GM18499 (cell line): Measurements from ENCODE around the gene S100P.
"Not testable (repeated sequence)": the region's sequence is repeated elsewhere in the genome, so short reads cannot be mapped to it uniquely, and the experiment has no call there.

Experiments used
- ATAC-seq: cut with Tn5 transposase; IDR thresholded peaks from one replicate; pipeline ENCODE4 v1.9.1; 2021; ENCODE audit warnings: moderate number of reproducible peaks; ENCODE audit not compliant: insufficient read depth, unreplicated experiment

The S100P gene

GRCh38 chr4:6720202-6720699 lies 26.6 kb downstream of the S100P start:
- no peak for ATAC-seq

DNA sequence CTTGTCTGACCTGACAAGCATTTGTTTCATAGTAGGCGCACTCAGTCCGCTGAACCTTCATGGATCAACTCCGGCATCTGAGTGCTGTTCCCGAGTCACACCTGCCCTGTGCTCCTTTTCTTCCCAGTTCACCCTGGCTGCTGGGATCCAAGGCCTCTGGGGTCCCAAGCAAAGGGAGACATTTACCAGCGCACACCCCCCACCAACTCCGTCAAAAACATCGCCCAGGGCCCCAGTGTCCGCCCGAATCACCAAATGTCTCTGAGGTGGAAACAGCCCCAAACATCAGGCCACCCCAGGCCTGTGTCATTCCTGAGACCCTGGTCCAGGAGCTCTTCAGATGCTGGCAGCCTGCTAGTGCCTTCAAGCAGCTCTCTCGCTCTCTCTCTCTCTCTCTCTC lies 27.4 kb downstream of the S100P start:
- ATAC-seq, result no peak

DNA sequence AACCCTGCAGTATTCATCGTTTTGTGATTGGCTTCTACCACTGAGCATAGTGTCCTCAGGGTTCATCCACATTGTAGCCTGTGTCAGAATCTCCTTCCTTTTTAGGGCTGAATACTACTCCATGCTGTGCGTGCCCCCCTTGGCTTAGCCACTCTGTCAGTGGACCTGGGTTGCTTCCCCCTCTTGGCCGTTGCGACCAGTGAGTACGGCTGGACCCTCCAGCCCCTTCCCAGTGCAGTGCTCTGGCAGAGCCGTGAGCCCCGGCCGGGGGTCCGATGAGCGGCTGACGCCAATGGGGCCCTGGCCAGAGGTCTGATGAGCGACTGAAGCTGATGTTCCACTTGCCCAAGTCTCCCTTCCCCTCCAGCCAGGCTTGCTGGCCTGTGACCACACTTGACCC lies 29.2 kb downstream of the S100P start:
- no peak for ATAC-seq

DNA sequence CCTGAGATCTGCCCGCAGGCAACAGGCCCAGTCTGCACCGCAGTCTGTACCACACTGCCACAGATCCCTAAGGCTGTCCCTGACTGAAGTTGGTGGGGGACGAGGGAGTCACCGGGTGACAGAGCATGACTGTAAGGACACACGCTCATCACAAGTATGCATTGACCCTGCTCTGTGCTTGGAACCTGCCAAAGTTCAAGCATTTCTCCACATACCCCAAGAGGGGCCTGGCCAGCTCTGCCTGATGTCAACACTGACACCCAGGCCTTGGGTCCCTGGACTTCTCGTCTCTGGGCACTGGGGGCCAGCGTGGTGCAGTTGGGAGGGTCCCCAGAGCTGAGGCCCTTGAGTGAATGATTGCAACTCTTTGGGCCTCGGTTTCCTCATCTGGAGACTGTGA lies 30.2 kb downstream of the S100P start:
- ATAC-seq, result no peak

- no peak for ATAC-seq
These were observed 30.9 kb downstream of the S100P start for GRCh38 chr4:6724421-6725111.

DNA sequence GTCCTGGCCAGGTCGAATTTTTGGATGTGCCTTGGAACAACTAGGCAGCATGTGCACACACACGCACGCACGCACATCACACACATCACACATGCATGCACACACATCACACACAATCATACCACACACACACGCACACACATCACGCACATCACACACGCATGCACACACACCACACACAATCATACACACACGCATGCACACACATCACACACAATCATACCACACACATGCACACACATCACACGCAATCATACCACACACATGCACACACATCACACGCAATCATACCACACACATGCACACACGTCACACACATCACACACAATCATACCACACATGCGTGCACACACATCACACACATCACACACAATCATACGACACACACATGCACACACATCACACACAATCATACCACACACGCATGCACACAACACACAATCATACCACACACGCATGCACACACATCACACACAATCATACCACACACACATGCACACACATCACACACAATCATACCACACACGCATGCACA lies 31.8 kb downstream of the S100P start:
- ATAC-seq, result not testable (repeated sequence)

GRCh38 chr4:6727081-6727942 lies 33.6 kb downstream of the S100P start:
- no peak for ATAC-seq

DNA sequence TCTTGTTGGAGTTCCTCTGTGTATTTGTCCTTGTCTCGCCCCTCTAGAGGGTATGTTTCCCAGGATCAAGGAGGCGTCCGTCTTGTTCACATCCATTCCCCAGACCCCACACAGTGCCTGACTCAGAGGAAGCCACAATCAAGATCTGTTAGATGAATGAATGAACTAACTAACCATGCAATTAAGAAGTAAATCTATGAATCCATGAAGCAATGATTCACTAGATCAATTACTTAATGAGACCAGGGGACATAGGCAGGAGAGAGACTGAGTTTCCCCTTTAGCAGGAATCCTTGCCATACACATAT lies 34.2 kb downstream of the S100P start:
- no peak for ATAC-seq

GRCh38 chr4:6728320-6729029 lies 34.8 kb downstream of the S100P start:
- no peak for ATAC-seq

DNA sequence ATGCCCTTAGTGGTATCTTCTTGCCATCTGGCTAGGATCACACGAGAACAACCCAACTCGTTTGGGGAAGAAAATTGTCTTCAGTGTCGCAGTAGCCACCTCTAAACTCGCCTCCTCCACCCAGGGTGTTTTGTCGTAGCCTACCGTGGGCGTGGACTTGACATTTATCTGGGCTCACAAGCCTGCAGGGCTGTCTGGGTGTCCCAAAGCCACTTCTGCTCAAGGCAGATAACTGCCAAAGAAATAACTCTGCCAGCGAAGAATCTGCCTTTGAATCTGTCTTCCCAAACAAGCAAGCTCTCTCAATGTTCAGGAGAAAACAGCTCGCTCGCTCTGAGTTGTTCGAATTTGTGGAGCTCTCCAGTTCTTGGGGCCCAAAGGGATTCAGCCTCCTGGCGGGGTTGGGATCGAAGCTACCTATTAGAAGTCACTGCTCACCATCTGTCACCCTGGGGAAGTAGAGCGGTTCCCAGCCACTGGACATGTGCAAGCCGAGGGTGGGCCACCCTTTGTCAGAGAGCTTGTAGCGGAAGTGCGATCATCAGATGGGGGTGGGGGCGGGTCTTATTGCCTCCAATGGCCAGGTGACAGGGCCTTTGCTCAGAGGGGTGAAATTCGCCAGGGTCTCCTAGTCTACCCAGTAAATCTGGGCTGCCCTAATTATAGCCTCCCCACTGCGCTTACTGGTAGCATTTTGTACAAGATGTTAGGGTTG lies 37.1 kb downstream of the S100P start:
- ATAC-seq, result no peak

DNA sequence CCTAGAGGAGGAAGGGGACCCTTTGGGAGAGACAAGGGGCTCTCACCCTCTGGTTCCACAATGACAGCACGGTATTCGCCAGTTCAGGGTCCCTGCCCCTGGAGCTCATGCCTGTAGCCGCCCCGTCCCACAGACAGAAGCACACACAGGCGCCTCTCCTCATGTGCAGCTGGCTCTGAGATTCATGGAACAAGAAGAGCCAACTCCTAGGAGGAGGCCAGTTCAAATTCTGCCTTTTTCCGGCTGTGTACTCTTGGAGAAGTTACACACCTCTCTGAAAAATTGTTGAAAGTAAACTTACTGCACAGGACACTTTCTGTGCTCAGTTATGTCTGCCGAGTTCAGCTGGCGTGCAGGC lies 37.6 kb downstream of the S100P start:
- ATAC-seq, result no peak

DNA sequence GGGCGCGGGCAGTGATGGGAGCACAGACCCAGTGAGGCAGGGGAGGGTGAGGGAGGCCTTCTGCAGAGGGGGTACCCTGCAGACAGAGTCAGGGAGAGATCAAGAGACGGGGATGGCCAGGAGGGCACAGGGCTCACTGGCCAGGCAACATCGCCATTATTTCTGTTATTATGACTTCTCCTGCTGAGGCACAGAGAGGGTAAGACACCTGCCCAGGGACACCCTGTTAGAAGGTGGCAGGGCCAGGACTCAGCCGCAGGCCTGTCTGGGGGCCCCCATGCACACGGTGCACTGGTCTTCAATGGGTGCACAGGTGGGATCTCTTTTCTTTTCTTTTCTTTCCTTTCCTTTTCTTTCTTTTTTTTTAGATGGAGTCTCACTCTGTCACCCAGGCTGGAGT lies 38.1 kb downstream of the S100P start:
- ATAC-seq, result no peak

GRCh38 chr4:6732441-6733357 lies 39.0 kb downstream of the S100P start:
- no peak for ATAC-seq

GRCh38 chr4:6733358-6734164 lies 39.9 kb downstream of the S100P start:
- no peak for ATAC-seq

- no peak for ATAC-seq
These were observed 40.6 kb downstream of the S100P start for GRCh38 chr4:6734165-6734786.

- ATAC-seq, result no peak
These were observed 46.2 kb downstream of the S100P start for GRCh38 chr4:6739920-6740319.

DNA sequence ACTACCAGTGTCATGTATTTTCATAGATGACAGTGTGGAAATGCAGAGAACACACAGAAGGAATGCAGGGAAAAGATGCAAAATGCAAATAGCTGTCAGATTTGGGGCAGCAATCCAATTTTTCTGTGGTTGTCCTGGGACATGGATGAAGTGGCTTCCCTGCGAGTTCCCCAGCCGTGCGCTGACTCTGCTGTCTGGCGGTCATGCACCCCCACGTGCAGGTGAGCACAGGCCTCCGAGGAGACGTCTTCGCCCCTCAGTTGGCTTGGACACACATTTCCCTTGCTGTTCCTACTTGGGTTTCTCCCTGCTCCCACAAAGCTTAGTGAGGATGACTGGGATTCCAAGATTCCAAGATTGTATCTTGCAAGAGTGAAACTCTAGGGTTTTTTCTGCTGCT lies 46.7 kb downstream of the S100P start:
- ATAC-seq, result no peak

DNA sequence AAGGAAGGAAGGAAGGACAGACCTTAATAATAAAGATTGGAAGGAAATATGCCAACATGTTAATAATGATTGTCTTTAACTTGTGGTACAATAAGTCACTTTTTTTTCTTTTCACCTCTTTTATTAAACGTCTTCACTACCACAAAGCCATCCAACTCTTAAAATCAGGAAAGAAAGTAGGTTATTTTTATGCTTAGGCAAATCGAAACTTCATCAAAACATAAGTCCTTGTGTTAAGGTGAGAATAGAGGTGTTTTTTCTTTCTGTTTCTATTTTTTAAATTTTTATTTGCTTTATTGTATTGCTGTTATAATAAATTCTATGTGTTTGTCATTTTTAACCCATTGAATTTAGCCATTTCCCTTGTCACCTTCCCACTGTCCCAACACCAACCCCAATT lies 48.8 kb downstream of the S100P start:
- no peak for ATAC-seq
